IMR-90 (cell line): ENCODE measurements around the gene ARL4C. TPM values are rescaled to one million over a fixed set of nuclear protein-coding genes. Genes with fewer than 3 reads are reported as not detected.

Experiments used
- ATAC-seq: fragments of 200-7000 bp; cut with Tn5 transposase; 2 replicates; pipeline ENCODE4 v1.9.1; 2020; ENCODE audit warnings: low read depth, mild to moderate bottlenecking, moderate library complexity
- BruUV-seq: library from RNA; stranded (reverse); fragments of 400-500 nt; replicated peaks from 2 replicates; lab custom pipeline; 2021; lab: Mats Ljungman, UMichigan
- CTCF ChIA-PET: fragments of 300-600 bp; formaldehyde crosslinking; extraction: SDS; loops from one replicate; lab custom pipeline; 2021; ENCODE audit warnings: antibody characterized with exemption; lab: Yijun Ruan, JAX
- POLR2A ChIA-PET: fragments of 300-600 bp; sonication (Branson Sonifier 250); formaldehyde crosslinking; loops from one replicate; lab custom pipeline; 2022; ENCODE audit warnings: antibody characterized with exemption; ENCODE audit not compliant: unreplicated experiment; lab: Charles Lee
- DNase-seq: peaks from one replicate; pipeline ENCODE4 v3.0.0; 2013
- H2AFZ ChIP-seq: replicated peaks from 2 replicates; pipeline ENCODE3; 2013; ENCODE audit warnings: low read length, mild to moderate bottlenecking; ENCODE audit not compliant: poor library complexity
- H2AK5ac ChIP-seq: 2 replicates; pipeline ENCODE4 v1.6.1; 2013; ENCODE audit warnings: low read depth, low read length, inconsistent platforms
- H2AK9ac ChIP-seq: replicated peaks from 2 replicates; pipeline ENCODE3; 2013; ENCODE audit warnings: mild to moderate bottlenecking, low read depth, low read length, moderate library complexity; ENCODE audit not compliant: poor library complexity
- H2BK120ac ChIP-seq: 2 replicates; pipeline ENCODE4 v1.6.1; 2013; ENCODE audit warnings: low read depth, low read length, inconsistent platforms
- H2BK15ac ChIP-seq: 3 replicates; pipeline ENCODE4 v1.6.1; 2013; ENCODE audit warnings: low read depth, low read length, inconsistent platforms
- H2BK20ac ChIP-seq: 2 replicates; pipeline ENCODE4 v1.6.1; 2013; ENCODE audit warnings: low read depth, mild to moderate bottlenecking, inconsistent platforms, low read length, moderate library complexity
- H2BK5ac ChIP-seq: 2 replicates; pipeline ENCODE4 v1.6.1; 2013; ENCODE audit warnings: mild to moderate bottlenecking, low read depth, low read length, inconsistent platforms; ENCODE audit not compliant: poor library complexity, severe bottlenecking
- H3K14ac ChIP-seq: replicated peaks from 2 replicates; pipeline ENCODE4 v1.6.1; 2013; ENCODE audit warnings: low read depth, low read length, inconsistent platforms
- H3K18ac ChIP-seq: 2 replicates; pipeline ENCODE4 v1.6.1; 2013; ENCODE audit warnings: low read depth, low read length, control low read depth
- H3K23ac ChIP-seq: 2 replicates; pipeline ENCODE4 v1.6.1; 2013; ENCODE audit warnings: low read depth, low read length, inconsistent platforms
- H3K27ac ChIP-seq: 2 replicates; pipeline ENCODE4 v1.5.1; 2013; ENCODE audit warnings: mild to moderate bottlenecking, control low read depth, low read length; ENCODE audit not compliant: insufficient read depth
- H3K27me3 ChIP-seq: 2 replicates; pipeline ENCODE4 v1.6.1; 2013; ENCODE audit warnings: low read length; ENCODE audit not compliant: control insufficient read depth, insufficient read depth
- H3K36me3 ChIP-seq: 2 replicates; pipeline ENCODE4 v1.6.1; 2013; ENCODE audit warnings: low read length, mixed read lengths; ENCODE audit not compliant: control insufficient read depth, insufficient read depth
- H3K4ac ChIP-seq: 2 replicates; pipeline ENCODE4 v1.6.1; 2013; ENCODE audit warnings: low read depth, low read length, inconsistent platforms
- H3K4me1 ChIP-seq: 2 replicates; pipeline ENCODE4 v1.6.1; 2013; ENCODE audit warnings: low read length, mixed read lengths; ENCODE audit not compliant: control insufficient read depth, insufficient read depth
- H3K4me2 ChIP-seq: 2 replicates; pipeline ENCODE4 v1.6.1; 2013; ENCODE audit warnings: low read depth, mild to moderate bottlenecking, control low read depth, low read length, moderate library complexity
- H3K4me3 ChIP-seq: 2 replicates; pipeline ENCODE4 v1.5.1; 2013; ENCODE audit warnings: low read depth, mild to moderate bottlenecking, control low read depth, low read length, moderate library complexity; ENCODE audit not compliant: insufficient read depth
- H3K56ac ChIP-seq: 2 replicates; pipeline ENCODE4 v1.6.1; 2013; ENCODE audit warnings: low read length, inconsistent platforms; ENCODE audit not compliant: insufficient read depth; ENCODE audit errors: extremely low read depth
- H3K79me1 ChIP-seq, 2 experiments: 2 replicates each; pipeline ENCODE4 v1.6.1; 2013; ENCODE audit warnings: low read length in 2 of 2, inconsistent platforms in 1 of 2, low read depth in 1 of 2
- H3K9ac ChIP-seq: 2 replicates; pipeline ENCODE4 v1.6.1; 2013; ENCODE audit warnings: low read depth, low read length, control low read depth
- H3K9me1 ChIP-seq: 2 replicates; pipeline ENCODE4 v1.6.1; 2013; ENCODE audit warnings: low read length, inconsistent platforms; ENCODE audit not compliant: insufficient read depth
- H3K9me3 ChIP-seq: 2 replicates; pipeline ENCODE4 v1.6.1; 2013; ENCODE audit warnings: low read length; ENCODE audit not compliant: control insufficient read depth, insufficient read depth
- H4K20me1 ChIP-seq: 2 replicates; pipeline ENCODE4 v1.6.1; 2013; ENCODE audit warnings: low read length, inconsistent platforms; ENCODE audit not compliant: insufficient read depth
- H4K5ac ChIP-seq: 2 replicates; pipeline ENCODE4 v1.6.1; 2013; ENCODE audit warnings: mild to moderate bottlenecking, low read depth, low read length, control low read depth
- H4K8ac ChIP-seq, 2 experiments: 2 replicates each; pipeline ENCODE4 v1.6.1; 2013; ENCODE audit warnings: low read depth in 2 of 2, low read length in 2 of 2, control low read depth in 1 of 2, inconsistent platforms in 1 of 2
- H4K91ac ChIP-seq: 2 replicates; pipeline ENCODE4 v1.6.1; 2013; ENCODE audit warnings: low read depth, low read length, inconsistent platforms; ENCODE audit not compliant: insufficient read depth
- BHLHE40 ChIP-seq: fragments of 150-350 bp; IDR thresholded peaks from 2 replicates; pipeline ENCODE4 v1.6.1; 2016; ENCODE audit warnings: mild to moderate bottlenecking, low read depth, low read length
- MAFK ChIP-seq: IDR thresholded peaks from 2 replicates; pipeline ENCODE4 v1.6.1; 2012; ENCODE audit warnings: low read depth, low read length, improper control_type of control experiment
- MAZ ChIP-seq: IDR thresholded peaks from 2 replicates; pipeline ENCODE4 v1.6.1; 2012; ENCODE audit warnings: low read depth, mild to moderate bottlenecking, low read length, improper control_type of control experiment, moderate library complexity, borderline replicate concordance
- MXI1 ChIP-seq: IDR thresholded peaks from 2 replicates; pipeline ENCODE4 v1.6.1; 2012; ENCODE audit warnings: low read depth, mild to moderate bottlenecking, low read length, moderate library complexity, borderline replicate concordance
- NFE2L2 ChIP-seq: fragments of 150-350 bp; IDR thresholded peaks from 2 replicates; pipeline ENCODE4 v1.6.1; 2016; ENCODE audit warnings: low read depth, mild to moderate bottlenecking, low read length
- RCOR1 ChIP-seq: IDR thresholded peaks from 2 replicates; pipeline ENCODE4 v1.6.1; 2012; ENCODE audit warnings: mild to moderate bottlenecking, low read length, improper control_type of control experiment; ENCODE audit not compliant: insufficient replicate concordance
- RFX5 ChIP-seq: IDR thresholded peaks from 2 replicates; pipeline ENCODE4 v1.8.0; 2012; ENCODE audit warnings: low read depth, mild to moderate bottlenecking, low read length, moderate library complexity
- SMC3 ChIP-seq: fragments of 150-350 bp; IDR thresholded peaks from 2 replicates; pipeline ENCODE4 v1.6.1; 2016; ENCODE audit warnings: low read depth, mild to moderate bottlenecking, antibody characterized with exemption, low read length, moderate library complexity
- WGBS, 2 experiments: methylation state at CpG; one replicate each; pipeline versions ENCODE4 v1.1.5 to v1.1.7; 2013; ENCODE audit warnings: missing lambda C conversion rate in 2 of 2; ENCODE audit not compliant: insufficient read length in 1 of 2; ENCODE audit errors: extremely low coverage in 2 of 2; 5-methylcytosine and 5-hydroxymethylcytosine counted together
- dilution Hi-C: fragments of 300-500 bp; cut with HindIII; formaldehyde crosslinking; loops from one replicate; pipeline ENCODE4 v1.14.3; 2018; ENCODE audit warnings: low sequenced_read_pairs; ENCODE audit not compliant: unreplicated experiment
- in situ Hi-C: fragments of 300-500 bp; cut with MboI; formaldehyde crosslinking; loops from 3 replicates; pipeline ENCODE4 v1.14.3; 2019; ENCODE audit warnings: low sequenced_read_pairs, inconsistent platforms, mixed read lengths
- intact Hi-C: fragments of 100-400 bp; cut with micrococcal nuclease; formaldehyde crosslinking; loops from 2 replicates; pipeline ENCODE4 v1.10.0; 2022
- polyA plus RNA-seq, 3 experiments: library from polyadenylated mRNA; depleted of rRNA; stranded (reverse); fragments of >200 nt; gene quantifications; 2 replicates each; pipeline ENCODE4 v1.2.3, GENCODE V29; 2012; ENCODE audit warnings: low replicate concordance in 1 of 3
- total RNA-seq: library from RNA; depleted of rRNA; stranded (reverse); fragments of >200 nt; gene quantifications from 2 replicates; pipeline ENCODE4 v1.2.3, GENCODE V29; 2012

The ARL4C gene
- total and polyA plus RNA-seq, 2 of the 4 experiments (the other 2 are of a cell fraction), result 7.7 to 8.2 TPM

- POLR2A ChIA-PET, result interaction anchor here (0.8 kb wide), 1 partner anchor 206 kb away, joined by 3 read pairs; no protein-coding TSS in a partner anchor
- H3K18ac ChIP-seq, result no peak overlapping the region
- dilution Hi-C loops, result no loop called here
- peak overlapping the region; percentile 82 for H2AFZ ChIP-seq
- 0 out of 2 replicates have a peak overlapping the region, but pooled peaks have one; percentile 34 for H2BK20ac ChIP-seq
- peaks cover 21 to 44% of the 10 kb centered on the region in 2 experiments for H3K79me1 ChIP-seq
- CTCF ChIA-PET, result interaction anchor here (0.6 to 2.1 kb wide), 3 partner anchors 46 to 587 kb away, joined by 3 to 5 read pairs (median 3); no protein-coding TSS in a partner anchor
- H3K4ac ChIP-seq, result peak overlapping the region; percentile 78
- peak overlapping the region; percentile 88 for H3K23ac ChIP-seq
- peak overlapping the region; percentile 42 for H3K27ac ChIP-seq
- peak overlapping the region in 1 of 2 experiments; percentile 14; a peak in 2 of 4 replicates for H4K8ac ChIP-seq
- peak overlapping the region; percentile 43 for H4K91ac ChIP-seq
- H3K14ac ChIP-seq, result peak overlapping the region; percentile 84
- H2AK5ac ChIP-seq, result peak overlapping the region; percentile 14; the same call in 1 of the 2 replicates
- no peaks in the 10 kb centered on the region for H3K36me3 ChIP-seq
- H2BK15ac ChIP-seq, result peak overlapping the region; percentile 72; the same call in 1 of the 3 replicates
- in situ Hi-C loops, result loop anchor here (10.0 kb wide), 1 partner anchor 211 kb away; no protein-coding TSS in a partner anchor
- no peak for DNase-seq
- H3K4me2 ChIP-seq, result peak overlapping the region; percentile 82
- H3K56ac ChIP-seq, result 0 out of 2 replicates have a peak overlapping the region, but pooled peaks have one; percentile 19
- H4K5ac ChIP-seq, result no peak overlapping the region
- H2BK120ac ChIP-seq, result peak overlapping the region; percentile 56
- peaks cover 5% of the 10 kb centered on the region for H3K4me1 ChIP-seq
- 4% methylated on average over 10 of the region's 40 CpGs; no CpG with 5 or more reads in 1 of the 2 experiments for WGBS, 2 experiments
- no peaks in the 10 kb centered on the region for H3K9me3 ChIP-seq
- no peak for ATAC-seq
- no peaks in the 10 kb centered on the region for H3K27me3 ChIP-seq
- H3K4me3 ChIP-seq, result peak overlapping the region; percentile 84
- H2BK5ac ChIP-seq, result no peak overlapping the region
- TF ChIP-seq RFX5 (no peak), SMC3 (no peak), MAFK (no peak), NFE2L2 (no peak), MXI1 (no peak), BHLHE40 (no peak), RCOR1 (no peak), MAZ (no peak)
- 0 out of 2 replicates have a peak, but pooled peaks cover 3% of the 10 kb centered on the region for H3K9me1 ChIP-seq
- BruUV-seq, result no TSS peak
- H2AK9ac ChIP-seq, result peak overlapping the region; percentile 90
- peaks cover 5% of the 10 kb centered on the region; the same call in 1 of the 2 replicates for H4K20me1 ChIP-seq
- H3K9ac ChIP-seq, result peak overlapping the region; percentile 77
- intact Hi-C loops, result loop anchor here (1.0 to 10.0 kb wide), 5 partner anchors 51 to 360 kb away; no protein-coding TSS in a partner anchor
Observed at GRCh38 chr2:234495251-234496054, 1.4 kb downstream of the ARL4C start.
